HG03175 (cell line): ENCODE results near the gene ATG4C.
A peak's percentile ranks its signal among the peaks of the same experiment; 100 is the strongest.

ENCODE experiments used
- ATAC-seq: cut with Tn5 transposase; IDR thresholded peaks from one replicate; pipeline ENCODE4 v1.9.1; 2021; ENCODE audit warnings: mild to moderate bottlenecking, moderate library complexity; ENCODE audit not compliant: unreplicated experiment

Gene ATG4C

DNA sequence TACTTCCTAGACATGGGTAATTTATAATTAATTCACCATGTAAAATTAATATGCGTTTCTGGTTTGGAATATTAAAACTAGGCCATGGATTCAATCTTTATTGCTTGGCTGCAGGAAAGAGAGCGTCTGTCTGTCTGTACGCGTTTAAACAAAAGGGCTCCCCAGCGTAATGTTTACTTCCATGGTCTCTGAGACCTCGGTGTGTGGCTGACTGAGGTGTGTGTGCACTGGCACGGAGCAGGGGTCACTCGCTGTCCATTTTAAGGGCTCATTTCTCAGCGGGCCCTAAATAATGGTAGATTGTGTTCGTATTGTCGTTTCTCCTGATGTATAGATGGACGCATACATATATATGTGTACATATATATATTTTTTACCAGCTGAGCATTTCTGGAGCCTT lies 119.6 kb downstream of the ATG4C start:
- no peak for ATAC-seq

DNA sequence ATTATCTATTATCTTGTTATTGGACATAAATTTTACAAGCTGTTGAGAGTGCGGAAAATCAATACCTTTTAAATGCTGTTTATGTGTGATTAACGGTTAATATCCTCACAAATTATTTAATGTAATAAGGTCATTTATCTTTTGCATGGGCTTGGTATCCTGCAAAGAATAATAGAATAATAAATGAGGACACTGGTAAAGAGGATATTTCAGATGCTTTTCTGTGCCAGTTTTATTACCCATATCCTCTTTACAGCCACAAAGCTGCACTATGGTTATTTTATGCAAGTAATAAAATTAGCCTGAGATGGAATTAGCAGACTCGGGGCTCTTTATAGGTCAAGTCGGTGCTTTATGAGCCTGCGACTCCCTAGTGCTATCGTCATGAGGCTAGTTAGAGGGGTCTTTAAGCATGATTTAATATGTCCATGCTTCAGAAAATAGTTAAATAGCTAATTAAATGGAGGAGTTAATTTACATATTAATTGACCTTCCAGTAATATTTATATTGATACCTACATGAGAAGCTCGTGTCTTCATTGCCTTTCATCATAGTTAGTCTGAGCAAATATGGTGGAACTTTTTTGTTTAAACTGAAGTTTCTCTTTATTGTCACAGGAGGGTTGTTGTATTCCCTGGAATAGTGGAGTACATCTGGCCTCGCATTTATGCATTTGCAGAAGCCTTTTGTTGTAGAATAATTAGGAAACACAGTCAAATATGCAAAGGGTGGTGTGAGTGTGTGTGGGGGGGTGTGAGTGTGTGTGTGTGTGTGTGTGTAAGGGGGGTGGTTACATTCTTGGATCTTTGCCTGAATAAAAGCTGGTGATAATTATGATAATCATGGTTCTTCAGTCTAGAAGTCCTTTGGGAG lies 120.3 kb downstream of the ATG4C start:
- no peak for ATAC-seq

DNA sequence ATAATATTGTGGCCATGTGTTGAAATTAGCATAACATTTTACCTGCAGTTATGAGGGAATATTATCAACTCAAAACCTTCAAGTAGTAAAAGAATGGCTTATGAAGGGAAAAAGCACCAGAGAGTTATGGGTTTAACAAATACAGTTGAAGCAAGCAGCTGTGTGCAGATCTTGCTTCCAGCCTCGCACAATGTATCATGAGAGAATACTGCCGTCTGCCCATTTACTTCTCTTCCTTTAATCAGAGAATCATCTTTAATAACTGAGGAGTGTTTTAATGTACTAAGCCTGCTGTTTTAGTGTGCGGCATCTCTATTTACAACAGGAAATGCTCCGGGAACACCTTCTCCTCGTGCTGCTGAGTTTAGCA lies 120.9 kb downstream of the ATG4C start:
- no peak for ATAC-seq

DNA sequence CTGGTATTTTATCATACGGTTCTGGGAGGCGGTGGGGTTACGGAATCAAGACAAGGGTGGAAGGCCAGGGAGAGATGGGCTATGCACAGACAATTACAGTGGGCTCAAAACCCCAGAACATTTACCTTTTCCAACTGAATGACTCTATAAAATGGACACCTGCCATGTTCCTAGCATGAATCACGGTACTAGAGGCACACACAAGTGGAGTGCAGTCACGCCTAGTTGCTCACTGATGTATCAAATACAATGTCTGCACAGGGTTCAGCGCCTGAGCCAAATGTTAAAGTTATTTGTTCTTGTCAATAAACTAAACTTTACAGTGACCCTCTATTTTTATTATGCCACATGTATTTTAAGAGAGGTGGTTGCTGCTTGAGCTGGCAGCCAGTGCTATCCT lies 121.4 kb downstream of the ATG4C start:
- ATAC-seq, result no peak

DNA sequence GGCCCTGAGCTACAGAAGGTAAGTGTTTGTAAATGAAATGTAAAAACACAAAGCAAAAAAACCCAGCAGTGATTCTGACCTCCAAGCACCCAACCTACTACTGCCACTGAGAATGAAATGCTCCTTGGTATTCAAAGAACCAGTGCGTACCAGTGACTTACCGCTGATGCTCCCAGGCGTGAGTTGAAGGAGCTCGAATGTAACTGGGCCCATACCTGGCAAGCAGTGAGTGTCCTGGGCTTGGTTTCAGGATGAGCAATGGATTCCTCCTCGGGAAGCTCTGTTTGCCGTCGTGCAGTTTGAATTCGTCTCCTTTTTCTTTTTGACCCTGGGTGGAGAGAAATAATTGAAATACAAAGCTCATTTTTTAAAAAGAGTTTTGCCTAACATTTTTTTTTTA lies 121.9 kb downstream of the ATG4C start:
- ATAC-seq, result no peak

DNA sequence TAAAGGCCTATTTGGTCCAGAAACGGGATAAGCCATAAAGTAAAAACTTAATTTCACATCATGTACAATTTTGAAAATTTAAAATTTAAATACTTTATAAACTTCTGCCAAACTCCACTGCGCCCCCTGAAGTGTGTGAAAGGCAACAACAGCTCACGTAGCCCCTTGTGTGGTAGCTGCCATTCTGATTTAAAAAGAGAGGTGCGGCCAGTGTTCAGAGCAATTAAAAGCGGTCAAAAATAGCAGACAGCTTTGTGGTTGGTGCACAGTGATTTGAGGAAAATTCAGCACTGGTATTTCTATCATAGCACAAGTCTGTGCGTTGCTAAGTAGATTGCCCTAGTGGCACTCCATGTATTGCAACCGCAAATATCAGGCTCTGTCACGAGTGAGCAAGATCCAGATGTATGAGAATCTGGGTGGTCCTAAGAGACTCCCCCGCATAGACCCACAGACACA lies 122.5 kb downstream of the ATG4C start:
- no peak for ATAC-seq

DNA sequence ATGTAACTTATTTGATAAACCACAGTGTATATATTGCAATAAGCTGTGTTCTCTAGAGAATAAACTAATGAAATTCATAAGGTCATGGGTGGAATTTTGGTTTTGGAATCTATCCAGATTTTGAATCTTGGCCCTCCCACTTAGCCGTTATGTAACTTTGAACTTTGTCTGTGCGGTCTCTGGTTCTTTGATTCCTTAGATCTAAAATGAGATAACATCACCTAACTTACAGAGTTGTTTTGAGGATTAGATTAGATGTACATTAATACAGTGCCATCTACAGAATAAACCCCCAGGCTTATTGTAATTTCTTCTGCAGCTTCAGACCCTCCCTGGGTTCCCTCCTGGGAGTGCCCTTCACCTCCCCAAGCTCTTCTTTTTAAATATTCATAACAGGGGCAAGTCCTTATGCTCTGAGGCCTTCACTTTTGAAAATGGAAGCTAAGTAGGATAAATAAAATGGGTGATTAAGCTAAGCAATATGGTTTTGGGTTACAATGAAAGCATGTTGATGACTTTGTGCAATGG lies 124.3 kb downstream of the ATG4C start:
- no peak for ATAC-seq

DNA sequence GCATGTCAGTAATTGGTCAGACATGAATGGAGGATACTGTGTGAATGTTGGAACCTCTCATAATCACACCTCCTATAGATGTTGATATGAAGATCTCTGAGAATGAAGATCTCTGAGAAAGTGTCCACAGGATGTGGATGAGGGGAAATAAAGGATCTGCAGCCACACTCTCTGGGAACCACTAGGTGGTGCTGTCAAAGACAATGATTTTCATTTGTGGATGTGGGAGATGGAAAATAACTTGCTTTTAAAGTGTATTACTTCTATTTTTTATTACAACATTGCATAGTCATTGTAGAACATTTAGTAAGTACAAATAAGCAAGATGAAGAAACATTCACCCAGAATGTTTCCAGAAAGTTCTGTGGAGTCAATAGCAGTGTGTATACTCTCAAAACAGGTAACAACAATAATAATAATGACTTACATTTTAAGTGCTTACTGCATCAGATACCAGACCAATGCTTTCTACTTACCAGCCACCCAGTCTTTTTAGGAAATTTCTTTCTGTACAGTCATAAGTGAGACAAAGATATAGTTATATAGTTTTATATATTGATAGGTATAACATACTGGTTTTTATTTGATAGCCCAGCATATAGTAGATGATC lies 128.2 kb downstream of the ATG4C start:
- peak; percentile 58 for ATAC-seq
